HG03432 (cell line): ENCODE measurements around the gene PDK3.

Experiments used
- ATAC-seq: cut with Tn5 transposase; IDR thresholded peaks from one replicate; pipeline ENCODE4 v1.9.1; 2021; ENCODE audit warnings: mild to moderate bottlenecking, moderate library complexity; ENCODE audit not compliant: unreplicated experiment

PDK3 gene

GRCh38 chrX:24547961-24548360 is 82.9 kb downstream of the PDK3 start:
- no peak for ATAC-seq

GRCh38 chrX:24550166-24550565 is 85.1 kb downstream of the PDK3 start:
- ATAC-seq: no peak

DNA sequence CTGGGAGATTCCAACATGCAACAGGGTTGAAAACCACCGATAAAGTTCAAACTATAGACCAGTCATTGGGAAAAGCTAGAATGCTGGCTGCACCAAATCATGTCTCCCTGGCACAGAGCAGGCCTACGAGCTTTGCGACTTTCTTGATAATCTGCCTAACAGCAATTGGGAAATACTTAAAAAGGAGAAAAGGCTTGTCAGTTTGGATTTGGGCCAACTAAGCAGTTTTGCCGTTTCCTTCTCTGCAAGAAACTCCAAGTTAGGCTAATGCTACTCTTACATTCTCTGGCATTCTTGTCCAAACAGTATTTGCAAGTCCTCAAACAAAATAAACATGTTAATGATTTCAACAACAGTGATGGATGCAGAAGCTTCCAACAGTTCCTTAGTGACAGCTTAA is 87.9 kb downstream of the PDK3 start:
- ATAC-seq: no peak

- ATAC-seq: no peak
Measured at GRCh38 chrX:24561121-24561520, 96.0 kb downstream of the PDK3 start.

DNA sequence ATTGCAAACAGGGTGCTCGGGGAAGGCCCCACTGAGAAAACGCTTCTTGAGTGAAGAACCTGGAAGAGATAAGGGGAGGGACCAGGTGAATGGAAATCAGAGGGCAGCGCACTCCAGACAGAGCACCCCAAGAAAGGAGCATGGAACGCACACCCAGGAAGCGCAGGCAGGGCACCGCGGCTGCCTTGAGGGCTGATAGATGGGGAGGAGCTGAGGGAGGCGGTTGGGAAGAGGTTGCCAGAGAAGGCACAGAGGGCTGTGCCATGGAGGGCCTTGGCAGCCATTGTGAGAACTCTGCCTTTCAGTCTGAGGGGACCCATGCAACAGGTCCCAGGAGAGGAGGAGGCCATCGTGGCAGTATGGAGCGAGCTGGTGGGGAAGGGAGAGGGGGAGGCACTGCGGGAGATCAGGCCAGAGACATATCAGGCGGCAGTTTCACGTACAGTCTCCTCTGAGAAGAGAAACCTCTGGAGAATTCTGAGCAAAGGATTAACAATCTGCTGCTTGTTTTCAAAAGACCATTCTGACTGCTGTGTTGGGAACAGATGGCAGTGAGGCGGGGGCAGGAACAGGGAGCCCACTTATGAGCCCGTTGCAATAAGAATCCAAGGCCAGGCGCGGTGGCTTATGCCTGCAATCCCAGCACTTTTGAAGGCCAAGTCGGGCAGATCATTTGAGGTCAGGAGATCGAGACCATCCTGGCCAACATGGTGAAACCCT is 98.4 kb downstream of the PDK3 start:
- no peak for ATAC-seq

DNA sequence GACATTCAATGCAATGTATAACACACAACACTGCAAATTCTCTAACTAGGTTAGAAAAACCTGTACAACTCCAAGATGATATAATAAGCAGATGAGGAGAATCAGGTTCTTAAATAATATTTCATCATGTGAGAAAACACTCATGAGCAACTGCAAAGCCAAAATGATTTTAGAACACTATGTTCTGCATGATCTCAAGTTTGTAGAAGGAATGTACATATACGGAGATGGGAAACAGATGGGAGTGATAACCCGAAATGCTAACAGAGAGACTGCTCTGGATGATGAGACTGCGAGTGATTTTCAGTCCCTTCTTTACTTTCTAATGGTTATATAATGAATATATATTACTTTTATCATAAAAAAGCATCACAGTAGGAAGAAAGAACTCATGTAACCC is 101.2 kb downstream of the PDK3 start:
- ATAC-seq: no peak

GRCh38 chrX:24567169-24567568 is 102.1 kb downstream of the PDK3 start:
- no peak for ATAC-seq

GRCh38 chrX:24574743-24575142 is 109.7 kb downstream of the PDK3 start:
- ATAC-seq: no peak

DNA sequence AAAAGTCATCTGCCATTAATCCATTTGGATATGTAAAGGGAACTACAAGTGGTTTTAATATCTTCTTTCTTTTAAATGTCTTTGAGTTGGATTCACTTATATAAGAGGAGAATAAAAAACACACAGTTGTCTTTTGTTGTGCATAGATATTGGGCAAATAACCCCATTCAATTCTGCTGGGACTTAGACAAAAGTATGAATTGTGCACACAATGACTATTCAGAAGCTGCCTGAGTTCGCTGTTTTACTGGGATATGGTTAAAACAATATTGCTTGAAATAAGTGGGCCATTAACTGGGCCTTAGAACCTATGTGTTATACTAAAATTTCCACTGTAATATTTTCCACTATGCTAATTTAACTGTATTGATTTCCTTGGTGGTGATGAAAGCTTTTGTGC is 110.4 kb downstream of the PDK3 start:
- ATAC-seq: no peak

DNA sequence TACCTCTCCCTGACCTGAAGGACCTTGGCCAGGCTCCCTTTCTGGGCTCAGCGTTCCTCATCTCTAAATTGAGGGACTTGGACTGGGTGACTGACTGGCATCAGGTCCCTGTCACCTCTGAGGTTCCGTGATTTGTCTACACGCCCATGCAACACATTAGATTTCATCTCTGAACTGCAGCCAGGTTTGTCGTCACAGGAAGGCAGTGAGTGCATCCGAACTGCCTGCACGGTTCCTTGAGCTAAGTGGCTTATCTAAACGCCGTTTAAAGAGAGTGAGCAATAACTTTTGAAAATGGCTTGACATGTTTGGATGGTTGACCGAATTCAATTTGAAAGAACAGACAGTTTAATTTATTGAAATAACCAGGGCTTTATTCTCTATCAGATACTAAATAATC is 112.0 kb downstream of the PDK3 start:
- ATAC-seq: no peak
